Nucleus accumbens (tissue), 56 donors: ENCODE data around the gene BANP.
"Not testable (repeated sequence)": the region's sequence is repeated elsewhere in the genome, so short reads cannot be mapped to it uniquely, and the experiment has no call there.

Experiments used
- DNase-seq, 56 donors: peaks; one replicate each; lab custom pipeline; 2025; lab: John Stamatoyannopoulos, UW

The BANP gene

DNA sequence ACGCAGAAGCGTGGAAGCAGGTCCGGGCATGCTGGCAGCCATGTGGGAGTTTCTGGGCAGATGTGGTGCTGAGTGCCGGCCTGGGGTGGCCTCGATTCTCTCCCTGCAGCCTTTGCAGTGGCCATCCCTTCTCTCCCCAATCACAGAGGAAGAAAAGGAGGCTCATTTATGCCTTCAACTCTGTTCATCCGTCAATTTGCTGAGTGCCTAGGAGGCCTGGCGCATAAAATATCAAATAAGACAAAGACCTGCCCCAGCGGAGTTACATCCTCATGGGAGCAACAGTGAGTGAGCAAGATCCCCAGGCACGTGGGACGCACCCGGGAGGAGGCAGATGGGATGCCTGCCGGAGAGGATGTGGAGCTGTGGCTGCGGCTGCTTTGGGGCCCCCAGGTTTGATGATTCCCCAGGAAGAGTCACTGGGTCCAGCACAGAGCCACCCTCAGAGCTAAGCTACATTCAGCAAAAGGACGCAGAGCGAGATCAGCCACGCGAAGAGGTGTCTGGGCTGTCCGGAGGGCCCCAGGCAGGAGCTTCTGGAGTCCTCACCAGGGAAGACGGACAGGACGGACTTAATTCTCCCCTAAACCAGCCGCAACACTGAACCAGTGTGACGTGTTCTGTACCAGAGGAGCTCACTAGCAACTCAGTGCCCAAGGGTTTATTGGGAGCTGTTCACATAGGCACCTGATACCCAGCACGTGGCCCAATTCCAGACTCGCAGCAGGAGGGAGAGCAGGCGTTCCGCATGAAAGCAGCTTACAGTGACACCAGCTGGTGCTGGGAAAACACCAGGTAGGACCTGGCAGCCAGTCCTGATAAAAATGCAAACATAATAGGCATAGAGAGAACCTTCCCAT, 26.2 kb upstream of the BANP start:
- DNase-seq: peak in 5 of 56 donors; percentile 9 to 25 (median 21)

DNA sequence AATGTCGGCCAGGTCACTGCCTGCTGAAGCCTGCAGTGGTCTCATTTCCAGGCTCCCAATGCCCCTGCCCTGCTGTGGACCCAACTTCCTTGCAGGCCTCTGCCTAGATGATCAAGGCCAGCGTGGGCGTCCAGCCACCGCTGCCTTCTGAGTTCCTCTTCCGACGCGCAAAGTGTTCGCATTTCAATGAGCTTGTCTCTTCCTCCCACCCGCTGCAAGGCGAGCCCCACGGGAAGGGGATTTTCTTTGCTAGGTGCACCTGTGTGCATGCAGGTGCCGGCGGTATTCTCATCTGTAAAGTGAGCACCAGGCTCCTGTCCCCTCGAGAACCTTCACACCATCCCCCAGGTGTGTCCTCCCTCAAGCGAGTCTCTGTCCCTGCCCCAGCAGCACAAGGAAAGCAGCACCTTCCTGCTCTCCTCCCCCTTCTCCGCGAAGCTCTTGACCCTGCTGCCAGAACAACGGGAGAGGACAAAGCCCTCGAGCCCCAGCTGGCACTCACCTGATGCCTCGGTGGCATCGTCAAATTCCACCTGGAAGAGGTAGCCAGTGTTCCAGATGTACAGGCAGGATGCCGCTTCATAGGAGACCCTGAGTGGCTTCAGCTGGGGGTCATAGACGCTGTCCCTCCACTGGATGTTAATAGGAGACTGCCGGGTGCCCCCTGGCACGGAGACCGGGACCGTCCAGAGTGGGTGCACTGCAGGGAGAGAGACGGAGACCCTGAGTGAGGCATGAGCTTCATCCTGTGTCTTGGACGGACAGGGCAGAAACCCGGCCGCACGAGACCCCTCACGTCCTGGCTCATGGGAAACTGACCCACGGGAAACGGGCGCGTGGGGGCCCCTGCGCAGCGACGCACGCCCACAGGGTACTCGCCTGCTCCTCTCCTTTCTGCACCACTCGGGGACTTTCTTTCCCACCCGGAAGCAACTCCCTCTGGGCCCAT, 24.7 kb upstream of the BANP start:
- DNase-seq: peak in 11 of 56 donors; percentile 2 to 62 (median 25)

DNA sequence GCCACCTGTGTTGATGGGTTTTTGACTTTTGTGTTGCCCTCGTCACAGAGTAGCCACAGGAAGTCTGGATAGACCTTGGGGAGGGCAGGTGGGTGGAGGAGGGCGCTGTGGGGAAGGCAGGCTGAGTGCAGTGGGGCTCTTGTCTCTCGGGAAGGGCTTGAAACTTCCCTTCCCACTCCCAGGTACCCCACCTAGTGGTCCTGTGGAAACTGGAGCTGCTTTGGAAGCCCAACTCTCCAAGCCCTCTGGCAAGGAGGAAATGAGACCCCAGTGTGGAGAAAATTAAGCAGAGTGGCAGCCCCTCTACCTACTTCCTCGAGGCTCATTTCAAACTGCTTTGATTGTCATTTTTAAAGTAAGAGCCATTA, 24.1 kb upstream of the BANP start:
- DNase-seq: no peak

DNA sequence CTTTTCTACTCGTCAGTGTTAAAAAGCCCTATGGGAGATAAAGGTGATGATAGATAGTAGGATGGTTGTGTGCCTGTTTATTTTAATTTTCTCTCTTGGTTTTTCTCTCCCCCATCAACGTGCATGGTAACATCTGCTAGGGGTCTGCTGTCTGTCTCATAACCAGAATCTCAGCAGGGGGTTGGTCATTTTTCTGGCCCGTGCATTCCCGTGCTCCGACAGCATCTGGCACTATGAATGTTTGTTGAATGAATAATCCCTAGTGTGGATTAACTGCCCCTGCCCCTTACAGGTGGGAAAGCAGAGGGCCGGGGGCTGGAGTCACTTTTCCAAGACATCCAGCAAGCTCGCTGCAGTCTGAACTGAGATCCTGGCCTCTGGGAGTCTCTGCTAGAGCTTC, 21.2 kb upstream of the BANP start:
- no peak for DNase-seq

DNA sequence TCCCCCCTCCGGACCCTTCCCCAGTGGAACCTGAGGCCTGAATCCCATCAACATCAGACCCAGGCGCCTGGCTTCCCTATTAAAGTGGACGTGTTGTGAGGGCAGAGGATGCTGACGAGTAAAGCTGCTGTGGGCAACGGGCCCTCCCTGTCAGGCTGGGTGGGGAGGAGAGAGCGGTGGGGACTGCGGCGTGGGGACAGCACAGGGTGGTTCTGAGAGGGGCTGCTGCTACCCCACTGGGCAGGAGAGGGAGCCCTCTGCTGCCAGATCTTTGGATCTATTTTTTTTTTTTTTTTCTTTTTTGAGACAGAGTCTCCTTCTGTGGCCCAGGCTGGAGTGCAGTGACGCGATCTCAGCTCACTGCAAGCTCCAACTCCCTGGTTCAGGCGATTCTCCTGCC, 20.8 kb upstream of the BANP start:
- DNase-seq: no peak

DNA sequence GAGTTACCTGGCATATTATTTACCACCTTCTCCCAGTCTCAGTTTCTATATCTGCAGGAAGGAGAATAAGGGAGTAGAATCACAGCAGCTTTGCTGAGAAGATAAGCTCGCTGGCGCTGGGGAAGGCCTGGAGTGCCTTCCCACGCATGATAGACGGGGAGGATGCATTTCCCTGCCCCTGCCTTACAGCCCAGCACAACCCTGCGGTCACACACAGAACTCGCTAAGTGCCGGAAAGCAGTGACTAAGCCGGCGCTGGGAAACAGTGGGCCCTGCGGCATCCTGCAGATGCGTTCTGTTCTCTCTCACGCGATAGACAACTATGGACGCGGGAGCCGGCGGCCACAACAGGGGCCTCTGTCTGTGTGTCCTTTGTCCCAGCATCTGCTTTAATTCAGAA, 19.7 kb upstream of the BANP start:
- no peak for DNase-seq

DNA sequence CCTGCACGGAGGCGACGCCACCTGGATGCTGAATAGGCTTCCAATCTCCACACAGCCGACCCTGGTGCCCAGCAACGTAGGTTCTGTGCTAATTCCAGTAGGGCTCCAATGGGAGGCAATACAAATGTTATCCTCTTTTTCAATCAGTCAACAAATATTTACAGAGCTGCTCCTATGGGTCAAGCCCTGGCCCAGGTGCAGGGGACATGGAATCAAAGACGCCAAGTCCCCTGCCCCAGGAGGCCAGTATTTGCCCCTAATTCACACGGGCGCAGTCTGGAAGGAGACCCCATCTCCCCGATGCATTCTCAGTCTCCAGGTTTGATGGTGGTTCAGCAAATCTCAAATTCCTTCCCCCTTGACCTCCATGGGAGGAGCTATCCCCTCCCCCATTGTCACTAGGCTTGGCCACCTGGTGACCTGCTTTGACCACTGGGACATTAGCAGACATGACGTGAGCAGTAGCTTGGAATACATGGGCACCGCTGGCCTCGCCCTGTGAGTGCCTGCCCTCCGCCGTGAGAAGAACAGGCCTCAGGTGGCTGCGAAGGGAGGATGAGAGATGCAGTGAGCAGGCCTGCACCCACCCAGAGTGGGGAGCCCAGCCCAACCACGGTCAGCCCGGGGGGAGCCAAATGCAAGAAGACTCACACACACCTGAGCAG, 18.6 kb upstream of the BANP start:
- DNase-seq: not testable (repeated sequence)

DNA sequence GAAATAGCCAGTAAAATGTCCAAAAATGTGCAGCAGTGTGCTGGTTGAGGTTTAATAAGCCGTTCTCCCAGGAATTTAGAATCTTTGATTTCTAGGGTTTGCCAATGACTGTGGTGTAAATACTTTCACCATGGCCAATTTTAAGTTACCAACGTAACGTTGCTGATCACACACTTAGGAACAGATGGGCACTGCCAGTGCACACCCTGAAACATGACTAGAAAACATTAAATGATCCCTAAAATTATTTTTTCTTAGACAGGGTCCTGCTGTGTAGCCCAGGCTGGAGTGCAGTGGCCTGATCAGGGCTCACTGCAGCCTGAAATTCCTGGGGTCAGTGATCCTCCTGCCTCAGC, 18.1 kb upstream of the BANP start:
- DNase-seq: no peak

DNA sequence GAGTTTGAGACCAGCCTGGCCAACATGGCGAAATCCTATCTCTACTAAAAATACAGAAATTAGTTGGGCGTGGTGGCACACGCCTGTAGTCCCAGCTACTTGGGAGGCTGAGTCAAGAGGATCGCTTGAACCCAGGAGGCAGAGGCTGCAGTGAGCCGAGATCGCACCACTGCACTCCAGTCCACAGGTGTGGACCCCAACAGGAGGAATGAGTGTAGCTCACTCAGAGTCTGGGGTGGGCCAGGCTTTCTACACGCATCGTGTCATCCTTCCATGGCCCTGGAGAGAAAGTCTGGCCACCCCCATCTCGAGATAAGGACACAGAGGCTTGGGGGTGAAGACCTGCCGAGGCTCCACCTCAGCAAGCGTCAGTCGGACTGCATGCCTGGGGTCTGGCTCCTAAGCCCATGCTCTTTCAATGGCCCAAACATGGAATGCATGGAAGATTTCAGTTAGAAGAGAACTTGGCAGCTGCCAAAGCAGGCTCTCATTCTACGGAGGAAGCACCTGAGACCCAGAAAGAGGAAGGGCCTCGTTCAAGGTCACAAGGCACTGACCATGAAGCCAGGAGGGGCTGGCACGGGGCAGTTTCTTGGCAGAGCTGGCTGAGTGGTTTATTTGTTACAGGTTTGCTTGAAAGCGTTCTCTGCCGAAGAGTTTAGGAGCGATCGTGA, 16.3 kb upstream of the BANP start:
- DNase-seq: not testable (repeated sequence)

DNA sequence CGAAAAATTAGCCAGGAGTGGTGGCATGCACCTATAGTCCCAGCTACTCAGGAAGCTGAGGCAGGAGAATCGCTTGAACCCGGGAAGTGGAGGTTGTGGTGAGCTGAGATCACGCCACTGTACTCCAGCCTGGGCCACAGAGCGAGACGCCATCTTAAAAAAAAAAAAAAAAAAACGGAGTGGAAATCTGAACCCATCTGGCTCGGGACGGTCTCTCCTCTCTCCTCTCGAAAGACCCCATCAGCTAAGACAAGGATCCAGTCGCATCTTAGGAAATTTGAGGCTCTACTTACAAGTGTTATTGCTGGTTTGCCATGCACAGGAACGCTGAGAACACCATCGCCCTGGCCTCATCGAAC, 15.2 kb upstream of the BANP start:
- DNase-seq: not testable (repeated sequence)

DNA sequence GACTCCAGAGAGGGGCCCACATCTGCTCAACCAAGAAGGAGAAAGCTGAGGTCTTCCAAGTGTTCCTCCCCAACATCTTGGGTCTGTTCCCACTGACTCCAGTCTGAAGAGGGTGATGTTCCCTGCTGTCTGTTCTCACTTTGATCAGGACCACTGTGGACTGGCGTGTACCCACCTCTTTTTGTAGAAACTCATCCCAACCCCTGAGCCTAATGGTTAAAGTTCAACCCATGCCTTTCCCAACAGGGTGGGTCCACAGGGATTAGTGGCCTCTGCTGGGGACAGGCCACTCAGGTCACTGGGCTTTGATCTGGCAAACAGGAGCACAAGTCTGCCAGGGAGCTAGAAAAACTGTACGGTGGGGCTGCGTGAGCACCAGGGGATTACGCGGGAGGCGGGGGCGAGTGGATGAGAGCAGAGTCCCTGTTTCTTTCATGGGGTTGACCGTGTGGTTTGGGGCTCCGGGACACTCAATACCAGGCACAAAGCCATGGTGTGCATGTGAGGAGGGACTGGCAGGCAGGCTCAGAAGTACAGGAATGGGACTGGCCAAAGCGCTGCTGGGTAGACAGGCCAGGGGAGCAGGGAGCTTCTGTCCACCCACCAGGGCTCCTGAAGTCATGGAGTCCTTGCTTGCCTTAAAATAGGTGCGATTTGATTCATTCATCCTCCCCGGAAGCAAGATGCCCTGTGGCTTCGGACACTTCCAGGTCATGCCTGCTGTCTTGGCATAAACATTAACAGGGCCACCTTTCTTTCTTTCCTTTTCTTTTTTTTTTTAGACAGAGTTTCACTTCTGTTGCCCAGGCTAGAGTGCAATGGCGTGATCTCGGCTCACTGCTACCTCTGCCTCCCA, 14.6 kb upstream of the BANP start, which contains the start of gene CA5A:
TSS of gene CA5A (minus strand) at position 155 of the 856 bp plus-strand sequence. CDS start at position 76, 79 bp downstream.
- DNase-seq: no peak

DNA sequence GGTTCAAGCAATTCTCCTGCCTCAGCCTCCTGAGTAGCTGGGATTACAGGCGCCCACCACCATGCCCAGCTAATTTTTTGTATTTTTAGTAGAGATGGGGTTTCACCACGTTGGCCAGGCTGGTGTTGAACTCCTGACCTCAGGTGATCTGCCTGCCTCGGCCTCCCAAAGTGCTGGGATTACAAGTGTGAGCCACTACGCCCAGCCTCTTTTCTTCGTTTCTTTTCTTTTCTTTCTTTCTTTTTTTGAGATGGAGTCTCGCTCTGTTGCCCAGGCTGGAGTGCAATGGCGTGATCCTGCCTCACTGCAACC, 14.0 kb upstream of the BANP start:
- DNase-seq: not testable (repeated sequence)

DNA sequence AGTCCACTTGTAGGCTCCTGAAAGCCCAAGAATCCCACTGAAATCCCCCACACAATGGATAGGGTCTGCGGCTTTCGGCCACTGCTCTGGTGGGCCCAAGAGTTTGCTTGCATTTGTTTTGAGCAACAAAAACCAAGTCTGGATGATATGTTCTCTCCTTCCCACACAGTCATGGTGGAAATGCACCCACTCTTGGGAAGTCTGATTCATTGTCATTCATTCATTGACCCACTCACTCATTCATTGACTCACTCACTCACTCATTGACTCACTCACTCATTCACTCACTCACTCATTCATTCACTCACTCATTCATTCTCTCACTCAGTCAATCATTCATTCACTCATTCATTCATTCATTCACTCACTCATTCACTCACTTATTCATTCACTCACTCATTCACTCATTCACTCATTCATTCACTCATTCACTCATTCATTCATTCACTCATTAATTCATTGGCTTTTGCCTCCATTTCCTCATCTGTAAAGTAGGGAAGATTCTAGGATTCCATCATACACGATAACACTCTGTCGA, 12.8 kb upstream of the BANP start:
- DNase-seq: no peak

DNA sequence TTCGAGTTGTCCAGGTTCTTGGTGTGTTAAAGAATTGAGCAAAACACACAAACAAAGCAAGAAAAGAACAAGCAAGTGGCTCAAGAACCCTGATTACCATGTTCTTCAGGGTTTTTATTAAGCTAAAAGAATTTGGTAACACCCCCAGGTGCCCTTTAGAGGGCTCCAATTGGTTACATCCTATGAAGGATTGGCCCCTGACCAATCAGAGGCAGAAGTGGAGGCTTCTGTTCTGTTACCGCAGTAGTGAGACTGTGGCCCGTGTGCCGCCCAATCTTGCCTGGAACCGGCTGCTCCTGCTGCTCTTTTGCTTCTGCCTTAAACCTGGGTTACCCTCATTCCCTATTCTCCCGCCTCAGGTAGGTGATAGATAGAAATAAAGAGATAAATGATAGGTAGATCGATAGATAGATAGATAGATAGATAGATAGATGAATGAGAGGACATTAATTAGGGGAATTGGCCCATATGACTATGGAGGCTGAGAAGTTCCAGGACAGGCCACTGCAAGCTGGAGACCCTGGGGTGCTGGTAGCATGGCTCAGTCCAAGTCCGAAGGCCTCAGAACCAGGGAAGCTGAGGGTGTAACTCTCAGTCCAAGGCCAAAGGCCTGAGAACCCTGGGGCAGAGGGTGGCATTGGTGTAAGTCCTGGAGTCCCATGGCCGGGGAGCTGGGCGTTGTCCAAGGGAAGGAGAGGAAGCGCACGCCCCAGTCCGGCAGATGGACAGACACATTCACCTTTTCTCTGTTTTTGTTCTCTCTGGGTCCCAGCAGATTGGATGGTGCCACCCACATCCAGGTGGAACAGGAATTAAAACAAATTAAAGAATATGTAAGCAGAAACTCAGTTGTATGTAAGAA, 11.4 kb upstream of the BANP start:
- no peak for DNase-seq

DNA sequence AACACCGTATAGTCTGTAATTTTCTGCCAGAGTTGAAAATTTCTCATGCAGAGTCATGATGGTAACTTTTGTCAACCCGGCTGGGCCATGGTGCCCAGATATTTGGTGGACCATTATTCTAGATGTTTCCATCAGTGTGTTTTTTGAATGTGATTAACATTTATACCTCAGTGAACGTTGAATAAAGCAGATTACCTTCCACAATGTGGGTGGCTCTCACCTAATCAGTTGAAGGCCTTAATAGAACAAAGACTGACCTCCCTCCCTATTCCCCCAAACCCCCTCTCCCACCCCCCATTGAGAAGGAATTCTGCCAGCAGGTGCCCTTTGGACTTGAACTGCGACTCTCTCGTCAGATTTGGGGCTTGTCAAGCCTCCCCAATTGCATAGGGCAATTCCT, 8.6 kb upstream of the BANP start:
- DNase-seq: no peak

DNA sequence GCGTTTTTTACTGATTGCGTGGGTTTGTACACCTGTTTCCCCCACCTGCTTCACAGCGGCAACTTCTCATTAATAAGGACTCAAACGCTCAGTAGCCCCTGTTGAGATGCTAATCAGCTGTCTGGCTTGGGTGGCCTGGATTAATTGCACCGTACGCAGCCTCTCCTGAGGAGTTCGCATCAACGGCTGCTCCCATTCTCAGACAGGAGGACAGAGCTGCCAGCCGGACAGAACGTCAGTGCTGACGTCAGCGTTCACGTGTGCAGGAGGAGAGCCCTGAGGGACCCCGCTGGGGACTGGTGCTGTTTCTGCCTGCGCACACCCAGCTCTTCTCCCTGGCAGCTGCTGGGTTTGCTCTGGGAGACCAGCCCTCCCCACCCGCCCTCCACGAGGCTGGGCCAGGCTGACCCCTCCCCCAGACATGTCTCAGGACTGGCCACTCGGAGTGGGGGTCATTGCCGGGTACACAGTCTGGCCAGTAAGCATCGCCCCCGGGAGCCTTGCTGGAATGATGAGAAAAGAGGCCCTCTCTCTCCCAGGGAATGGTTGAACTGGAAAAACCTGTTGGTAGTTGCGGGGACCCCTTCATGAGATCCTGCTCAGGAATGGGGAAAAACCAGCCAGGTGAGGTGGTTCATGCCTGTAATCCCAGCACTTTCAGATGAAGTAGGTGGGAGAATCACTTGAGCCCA, 5.7 kb upstream of the BANP start:
- DNase-seq: peak in 53 of 56 donors; percentile 20 to 88 (median 63)

DNA sequence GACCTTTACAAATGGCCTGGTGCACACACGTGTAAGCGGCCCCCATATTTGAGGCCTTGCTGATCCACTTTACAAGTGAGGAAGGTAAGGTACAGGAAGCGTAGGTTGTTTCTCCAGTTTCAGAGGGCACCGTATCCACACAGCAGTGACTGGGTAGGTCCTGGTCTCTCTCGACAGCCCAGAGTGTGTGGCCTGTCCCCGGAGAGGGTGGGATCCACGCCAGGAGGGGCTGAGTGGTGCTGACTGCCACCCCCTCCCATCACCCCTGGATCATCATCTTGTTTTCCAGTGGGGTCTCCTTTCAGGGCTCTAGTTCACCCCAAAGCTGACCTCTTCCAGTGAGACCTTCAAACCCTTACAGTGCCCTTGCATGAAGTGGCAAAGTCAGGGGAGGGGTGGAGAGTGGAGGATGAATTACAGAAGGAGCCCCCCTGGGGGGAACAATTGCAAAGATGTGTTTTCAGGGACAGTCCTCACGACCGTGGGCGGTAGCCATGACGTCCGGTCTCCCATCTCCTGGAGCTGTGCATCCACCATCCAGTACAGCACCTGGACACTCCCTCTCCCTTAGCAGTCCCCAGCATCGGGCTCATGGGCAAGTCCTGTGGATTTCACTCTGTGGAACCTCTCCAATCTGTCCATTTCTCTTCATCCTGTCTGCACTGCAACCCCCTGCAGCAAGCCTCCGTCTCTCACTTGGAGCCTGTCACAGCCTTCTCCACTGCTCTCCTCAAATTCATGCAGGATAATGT, 4.5 kb upstream of the BANP start:
- DNase-seq: no peak
